Endometrium (tissue), 2 donors: ENCODE data around the gene CALML3.
"Not testable (repeated sequence)": the region's sequence is repeated elsewhere in the genome, so short reads cannot be mapped to it uniquely, and the experiment has no call there.

Experiments
- FAIRE-seq: peaks from 2 replicates; lab custom pipeline; 2012; peaks lifted over from hg19 to GRCh38; lab: Jason Lieb, UNC
- donor health status: control.
- donor health status: control.

Gene CALML3

DNA sequence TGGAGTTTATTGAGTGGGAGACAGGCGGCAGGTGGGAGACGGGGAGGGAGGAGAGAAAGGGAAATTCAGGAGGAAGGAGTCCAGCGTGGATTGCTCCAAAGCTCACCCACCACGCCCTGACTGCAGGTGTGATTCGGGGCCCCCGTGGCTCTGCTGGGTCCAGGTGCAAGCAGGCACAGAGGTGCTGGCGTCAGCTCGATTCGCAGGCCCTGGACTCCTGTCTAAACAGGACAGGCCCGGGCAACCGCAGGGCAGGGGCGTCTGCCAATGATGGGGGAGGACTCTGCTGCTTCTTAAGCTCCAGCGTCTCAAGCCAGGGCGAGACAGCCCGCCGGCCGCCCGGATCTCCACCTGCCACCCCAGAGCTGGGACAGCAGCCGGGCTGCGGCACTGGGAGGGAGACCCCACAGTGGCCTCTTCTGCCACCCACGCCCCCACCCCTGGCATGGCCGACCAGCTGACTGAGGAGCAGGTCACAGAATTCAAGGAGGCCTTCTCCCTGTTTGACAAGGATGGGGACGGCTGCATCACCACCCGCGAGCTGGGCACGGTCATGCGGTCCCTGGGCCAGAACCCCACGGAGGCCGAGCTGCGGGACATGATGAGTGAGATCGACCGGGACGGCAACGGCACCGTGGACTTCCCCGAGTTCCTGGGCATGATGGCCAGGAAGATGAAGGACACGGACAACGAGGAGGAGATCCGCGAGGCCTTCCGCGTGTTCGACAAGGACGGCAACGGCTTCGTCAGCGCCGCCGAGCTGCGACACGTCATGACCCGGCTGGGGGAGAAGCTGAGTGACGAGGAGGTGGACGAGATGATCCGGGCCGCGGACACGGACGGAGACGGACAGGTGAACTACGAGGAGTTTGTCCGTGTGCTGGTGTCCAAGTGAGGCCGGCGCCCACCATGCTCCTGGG lies at the start of gene CALML3:
CALML3 (plus strand) TSS at position 321 of the 920 bp plus-strand sequence; CDS start at position 446, 125 bp downstream.
- FAIRE-seq: no peak

DNA sequence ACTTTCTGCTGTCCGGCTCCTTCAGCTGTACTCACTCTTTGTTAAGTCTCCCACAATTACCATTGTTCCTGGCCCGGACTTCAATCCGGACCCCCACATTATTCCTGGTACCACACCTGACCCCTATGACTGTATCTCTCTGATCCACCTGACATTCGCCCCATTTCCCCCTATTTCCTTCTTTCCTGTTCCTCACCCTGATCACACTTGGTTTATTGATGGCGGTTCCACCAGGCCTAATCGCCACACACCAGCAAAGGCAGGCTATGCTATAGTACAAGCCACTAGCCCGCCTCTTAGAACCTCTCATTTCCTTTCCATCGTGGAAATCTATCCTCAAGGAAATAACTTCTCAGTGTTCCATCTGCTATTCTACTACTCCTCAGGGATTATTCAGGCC lies 49.7 kb upstream of the CALML3 start:
- FAIRE-seq: not testable (repeated sequence)

DNA sequence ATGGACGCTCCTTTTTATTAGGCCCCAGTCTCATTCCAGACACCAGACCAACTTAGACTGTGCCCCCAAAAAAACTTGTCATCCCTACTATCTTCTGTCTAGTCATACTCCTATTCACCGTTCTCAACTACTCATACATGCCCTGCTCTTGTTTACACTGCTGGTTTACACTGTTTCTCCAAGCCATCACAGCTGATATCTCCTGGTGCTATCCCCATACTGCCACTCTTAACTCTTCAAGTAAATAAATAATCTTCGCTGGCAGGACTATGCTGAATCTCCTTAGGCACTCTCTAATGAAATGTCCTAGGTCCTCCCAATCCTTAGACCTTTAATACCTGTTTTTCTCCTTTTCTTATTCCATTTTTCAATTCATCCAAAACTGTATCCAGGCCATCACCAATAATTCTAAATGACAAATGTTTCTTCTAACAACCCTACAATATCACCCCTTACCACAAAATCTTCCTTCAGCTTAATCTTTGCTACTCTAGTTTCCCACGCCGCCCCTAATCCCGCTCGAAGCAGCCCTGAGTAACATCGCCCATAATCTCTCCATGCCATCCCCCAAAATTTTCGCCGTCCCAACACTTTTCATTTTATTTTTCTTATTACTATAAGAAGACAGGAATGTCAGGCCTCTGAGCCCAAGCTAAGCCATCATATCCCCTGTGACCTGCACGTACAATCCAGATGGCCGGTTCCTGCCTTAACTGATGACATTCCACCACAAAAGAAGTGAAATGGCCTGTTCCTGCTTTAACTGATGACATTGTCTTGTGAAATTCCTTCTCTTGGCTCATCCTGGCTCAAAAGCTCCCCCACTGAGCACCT lies 48.6 kb upstream of the CALML3 start:
- not testable (repeated sequence) for FAIRE-seq

DNA sequence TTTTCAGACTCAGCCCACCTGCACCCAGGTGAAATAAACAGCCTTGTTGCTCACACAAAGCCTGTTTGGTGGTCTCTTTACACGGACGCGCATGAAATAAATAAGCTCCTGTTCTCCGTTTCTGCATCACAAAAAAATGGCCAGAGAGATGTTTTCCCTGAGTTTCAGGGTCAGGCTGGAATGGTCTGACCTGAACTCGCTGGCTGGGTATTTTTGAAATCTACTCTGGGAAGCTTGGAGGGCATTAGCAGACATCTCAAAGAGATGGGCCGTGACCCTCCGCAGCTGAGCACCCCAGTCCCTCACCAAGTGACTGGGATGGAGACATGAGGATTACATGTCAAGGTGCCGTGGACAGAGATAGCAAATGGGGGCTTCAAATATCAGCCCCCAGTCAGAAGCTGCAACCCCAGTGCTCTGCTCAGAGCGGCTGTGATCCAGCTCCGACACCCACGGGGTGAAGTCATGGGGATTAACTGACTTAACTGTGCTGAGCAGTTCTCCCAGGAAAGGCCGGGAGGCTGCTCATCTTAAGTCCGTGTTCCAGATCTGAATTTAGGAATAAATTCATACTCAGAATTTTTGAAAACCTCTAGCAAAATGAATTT lies 47.7 kb upstream of the CALML3 start:
- FAIRE-seq: no peak

DNA sequence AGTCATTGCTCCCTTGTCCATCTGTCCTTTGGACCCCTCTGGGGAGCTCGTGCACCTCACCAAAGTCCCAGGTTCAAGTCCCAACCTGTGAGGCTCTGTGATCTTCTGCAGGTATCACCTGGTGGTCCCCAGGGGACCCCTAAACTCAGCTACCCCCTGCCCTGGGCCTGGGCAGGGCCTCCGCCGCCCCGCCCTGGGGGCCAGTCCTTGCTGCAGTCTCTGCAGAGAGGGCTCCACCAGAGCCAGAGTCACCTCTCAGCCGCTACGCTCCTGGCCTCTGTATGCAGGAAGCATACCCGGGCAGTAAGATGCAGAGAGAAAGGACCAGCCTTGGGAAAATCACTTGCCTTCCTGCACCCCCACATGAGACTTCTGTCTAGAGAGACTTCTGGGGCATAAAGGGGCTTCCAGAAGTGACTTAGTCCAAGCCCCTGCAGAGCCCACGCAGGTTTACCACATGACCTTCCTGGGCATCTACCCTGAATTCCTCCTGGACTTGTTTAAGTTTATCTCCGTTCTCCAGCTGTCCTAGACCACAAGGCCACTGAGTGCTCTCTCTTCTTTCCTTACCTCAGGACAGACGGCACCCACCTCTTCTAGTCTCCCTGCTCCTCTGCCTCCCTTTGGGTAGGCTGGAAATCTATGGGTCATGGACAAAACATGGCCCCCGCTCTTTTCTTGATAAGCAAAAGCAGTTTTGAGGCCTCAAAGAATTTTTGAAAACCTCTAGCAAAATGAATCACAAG lies 46.6 kb upstream of the CALML3 start:
- FAIRE-seq: no peak

DNA sequence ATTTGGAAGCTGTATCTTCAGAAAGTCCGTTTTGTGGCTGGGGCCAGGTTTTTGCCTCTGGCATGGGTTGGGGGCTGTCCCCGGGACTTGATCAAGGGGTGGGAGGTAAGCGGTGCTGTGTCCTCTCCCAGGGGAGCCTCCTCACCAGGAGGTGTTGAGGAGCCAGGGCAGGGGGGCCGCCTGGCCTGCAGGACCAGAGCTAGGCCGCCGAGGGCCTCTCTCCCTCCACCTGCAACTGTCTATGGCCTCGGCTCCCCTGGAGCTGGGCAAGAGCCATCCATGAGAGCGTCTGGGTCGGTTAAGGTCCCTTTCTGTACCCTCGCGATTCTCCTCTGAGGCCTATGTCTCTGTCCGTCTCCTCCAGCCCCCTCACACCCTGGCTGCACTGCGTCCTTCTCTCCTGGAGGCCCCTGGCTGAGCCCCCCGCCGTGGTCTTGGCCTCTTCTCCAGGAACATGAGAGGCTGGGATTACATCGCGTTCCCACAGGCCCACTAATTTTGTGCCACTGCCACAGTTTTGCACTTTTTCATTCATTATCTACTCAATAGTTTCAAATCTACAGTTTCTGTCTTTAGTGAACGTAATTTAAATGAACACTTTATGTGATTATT lies 46.0 kb upstream of the CALML3 start:
- no peak for FAIRE-seq

DNA sequence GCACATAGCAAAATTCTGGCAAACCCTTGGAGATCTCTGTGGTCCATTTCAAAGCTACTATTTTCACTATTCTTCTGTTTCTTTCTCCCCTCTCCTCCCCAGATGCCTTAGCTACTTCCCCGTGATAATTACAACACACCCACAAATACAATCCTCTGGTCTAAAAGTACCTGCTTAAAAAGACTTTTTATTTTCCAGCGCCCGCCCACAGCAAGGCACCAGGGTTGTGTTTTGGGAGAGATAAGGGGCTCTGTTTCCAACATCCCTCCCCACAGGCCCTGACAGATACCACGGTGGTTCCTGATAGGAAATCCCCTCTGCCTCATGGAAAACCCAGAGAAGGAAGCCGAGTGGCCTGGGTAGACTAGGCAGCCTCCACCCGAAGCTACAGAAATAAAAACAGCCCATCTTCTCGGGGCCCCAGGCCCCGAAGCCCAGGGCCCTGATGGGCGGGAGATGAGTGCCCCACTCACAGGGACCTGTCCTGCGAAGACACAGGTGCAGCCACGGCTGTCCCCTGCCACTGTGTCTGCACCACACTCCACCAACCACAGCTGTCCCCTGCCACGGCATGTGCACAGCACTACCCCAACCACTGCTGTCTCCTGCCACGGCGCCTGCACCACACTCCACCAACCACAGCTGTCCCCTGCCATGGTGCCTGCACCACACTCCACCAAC lies 45.1 kb upstream of the CALML3 start:
- no peak for FAIRE-seq

DNA sequence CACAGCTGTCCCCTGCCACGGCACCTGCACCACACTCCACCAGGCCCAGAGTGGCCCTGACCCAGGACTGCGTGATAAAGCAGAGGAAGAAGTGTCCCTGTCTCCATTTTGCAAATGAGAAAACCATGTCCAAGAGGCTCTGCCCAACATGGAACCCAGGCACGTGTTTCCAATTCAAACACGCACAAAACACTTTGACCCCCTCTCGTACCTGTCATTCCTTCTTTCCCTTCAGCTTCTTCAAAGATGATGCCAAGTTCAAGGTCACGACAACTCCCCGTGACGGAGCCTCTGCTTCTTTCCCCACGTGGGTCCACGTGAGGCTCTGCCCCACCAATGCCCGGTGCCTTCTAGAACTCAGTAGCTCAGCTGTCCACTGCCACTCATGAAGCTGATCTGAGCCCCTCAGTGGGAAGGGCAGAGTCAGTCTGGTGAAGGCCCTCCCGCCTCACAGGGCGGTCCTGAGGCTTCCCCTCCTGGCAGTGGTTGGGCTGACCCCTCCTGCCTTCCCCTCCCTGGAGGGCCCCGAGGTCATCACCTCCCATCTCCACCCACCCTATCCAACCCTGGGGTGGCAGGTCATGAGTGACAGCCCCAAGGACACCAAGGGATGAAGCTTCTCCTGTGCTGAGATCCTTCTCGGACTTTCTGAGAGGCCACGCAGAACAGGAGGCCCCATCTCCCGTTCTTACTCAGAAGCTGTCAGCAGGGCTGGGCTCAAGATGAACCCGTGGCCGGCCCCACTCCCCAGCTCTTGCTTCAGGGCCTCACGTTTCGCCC lies 44.4 kb upstream of the CALML3 start:
- FAIRE-seq: no peak

DNA sequence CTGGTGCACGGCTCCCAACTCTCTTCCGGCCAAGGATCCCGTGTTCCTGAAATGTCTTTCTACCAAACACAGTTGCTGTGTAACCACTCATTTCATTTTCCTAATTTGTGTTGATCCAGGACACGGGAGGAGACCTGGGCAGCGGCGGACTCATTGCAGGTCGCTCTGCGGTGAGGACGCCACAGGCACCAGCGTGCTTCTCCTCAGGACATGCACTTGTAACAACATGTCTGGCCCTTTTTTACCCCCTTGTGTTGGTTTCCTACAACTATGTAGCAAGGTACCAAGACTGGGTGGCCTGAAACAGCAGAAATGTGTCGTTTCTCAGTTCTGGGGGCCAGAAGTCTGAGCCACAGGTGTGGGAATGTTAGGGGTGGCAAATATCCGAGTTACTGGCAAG lies 43.6 kb upstream of the CALML3 start:
- FAIRE-seq: no peak

DNA sequence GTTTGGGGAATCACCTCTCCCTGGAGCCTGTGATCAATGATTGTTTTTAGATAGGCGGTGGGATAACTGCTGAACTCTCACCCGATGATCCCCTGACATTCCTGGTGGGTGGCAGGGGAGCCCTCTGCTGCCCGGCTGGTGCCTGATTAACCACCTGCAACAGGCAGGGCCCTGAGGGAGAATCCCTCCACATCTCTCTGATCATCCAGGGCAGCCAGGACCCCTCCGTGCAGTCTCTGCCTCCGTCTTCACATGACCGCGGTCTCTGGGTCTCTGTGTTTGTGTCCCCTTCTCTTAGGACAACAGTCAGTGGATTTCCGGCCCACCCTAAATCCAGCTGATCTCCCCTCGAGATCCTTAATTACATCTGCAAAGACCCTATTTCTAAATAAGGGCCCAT lies 42.7 kb upstream of the CALML3 start:
- no peak for FAIRE-seq

DNA sequence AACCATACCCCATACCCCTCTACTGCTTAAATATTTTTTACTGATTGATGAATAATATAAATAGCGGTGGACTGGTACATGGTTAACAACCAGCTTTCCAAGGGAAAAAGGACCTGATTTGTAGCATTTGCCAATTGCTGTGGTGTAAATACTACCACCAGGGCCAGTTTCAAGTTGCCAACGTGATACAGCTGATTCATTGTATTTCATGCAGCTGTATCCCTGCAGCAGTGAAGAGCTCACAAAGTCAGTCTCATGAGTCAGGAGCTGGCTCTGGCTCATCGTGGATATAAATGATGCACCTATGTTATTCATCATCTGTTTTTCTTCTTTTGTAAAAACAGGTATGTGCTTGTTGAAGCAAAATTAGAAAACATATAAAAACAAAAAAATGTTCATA lies 40.6 kb upstream of the CALML3 start:
- FAIRE-seq: no peak

DNA sequence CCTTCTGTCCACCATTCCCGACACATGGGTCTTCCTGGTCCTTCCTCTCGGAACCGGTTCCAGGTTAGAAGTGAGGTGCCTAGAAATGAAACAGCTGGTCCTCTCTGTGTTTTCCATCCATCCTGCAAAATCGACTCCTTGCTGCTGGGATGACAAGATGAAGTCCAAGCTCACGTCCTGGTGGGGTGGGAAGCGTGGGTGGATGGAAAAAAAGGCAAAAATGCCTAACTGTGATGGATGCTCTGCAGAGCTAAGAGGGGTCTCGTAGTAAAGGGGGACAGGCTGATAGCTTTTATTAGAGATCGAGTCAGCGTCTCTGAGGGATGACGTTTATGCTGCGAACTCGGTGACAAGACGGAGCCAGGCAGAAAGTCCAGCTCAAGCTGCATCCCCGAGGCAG lies 39.5 kb upstream of the CALML3 start:
- FAIRE-seq: no peak

DNA sequence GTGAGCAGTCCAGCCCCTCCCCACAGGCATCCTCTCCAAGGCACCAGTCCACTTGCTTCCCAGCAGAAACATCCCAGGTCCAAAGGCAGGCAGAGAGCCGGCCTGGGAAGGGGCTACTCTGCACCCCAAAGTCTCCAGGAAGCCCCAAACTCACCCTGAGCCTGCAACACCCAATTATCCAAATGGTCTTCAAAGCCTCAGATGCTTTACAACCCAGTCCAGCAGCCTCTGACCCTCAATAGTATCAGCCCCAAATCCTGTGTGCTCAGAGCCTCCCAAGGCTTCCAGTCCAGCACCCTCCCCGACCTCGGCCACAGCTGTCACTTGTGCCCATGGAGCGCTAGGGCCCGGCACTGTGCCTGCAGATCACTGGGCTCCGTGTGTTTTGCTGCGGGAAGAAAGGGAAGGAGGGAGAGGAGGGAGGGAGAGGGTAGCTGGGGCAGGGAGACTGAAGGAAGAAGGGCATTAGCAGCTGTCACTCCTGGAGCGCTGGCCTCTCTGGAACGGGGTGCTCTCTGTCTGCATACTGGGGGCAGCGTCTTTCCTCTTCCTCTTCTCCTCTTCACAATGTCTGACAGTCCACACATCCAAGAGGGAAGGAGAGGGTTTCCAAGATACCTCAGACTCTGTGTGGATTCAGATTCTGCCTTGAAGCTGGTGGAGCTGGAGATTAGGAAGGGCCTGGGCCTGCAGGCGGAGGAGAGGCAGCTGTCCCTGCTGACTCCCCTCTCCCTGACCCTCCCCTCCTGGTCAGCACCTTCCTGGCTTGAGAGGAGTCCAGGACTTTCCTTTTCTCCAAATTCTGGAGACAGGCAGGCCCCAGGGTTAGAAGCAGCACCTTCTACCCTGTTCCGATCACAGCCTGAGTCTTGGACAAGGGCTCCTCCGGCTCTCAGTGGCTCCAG lies 38.6 kb upstream of the CALML3 start:
- no peak for FAIRE-seq

DNA sequence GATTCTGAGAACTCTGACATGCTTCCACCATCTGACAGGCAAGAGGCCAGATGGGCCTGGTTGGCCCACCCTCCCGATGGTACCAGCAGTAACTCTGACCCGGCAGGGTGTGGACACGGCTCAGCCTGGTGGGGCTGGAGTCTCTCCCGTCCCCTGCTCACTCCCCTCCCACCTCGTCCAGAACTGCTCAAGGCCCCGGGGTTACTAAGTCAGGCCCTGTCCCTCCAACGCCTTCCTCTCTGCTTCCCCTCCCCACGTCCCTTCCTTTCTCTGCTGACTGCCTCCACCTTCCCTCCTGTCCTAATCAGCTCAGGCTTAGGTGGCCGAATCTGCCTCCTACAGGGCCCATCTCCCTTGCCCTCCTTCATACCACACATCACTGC lies 37.9 kb upstream of the CALML3 start:
- FAIRE-seq: no peak

DNA sequence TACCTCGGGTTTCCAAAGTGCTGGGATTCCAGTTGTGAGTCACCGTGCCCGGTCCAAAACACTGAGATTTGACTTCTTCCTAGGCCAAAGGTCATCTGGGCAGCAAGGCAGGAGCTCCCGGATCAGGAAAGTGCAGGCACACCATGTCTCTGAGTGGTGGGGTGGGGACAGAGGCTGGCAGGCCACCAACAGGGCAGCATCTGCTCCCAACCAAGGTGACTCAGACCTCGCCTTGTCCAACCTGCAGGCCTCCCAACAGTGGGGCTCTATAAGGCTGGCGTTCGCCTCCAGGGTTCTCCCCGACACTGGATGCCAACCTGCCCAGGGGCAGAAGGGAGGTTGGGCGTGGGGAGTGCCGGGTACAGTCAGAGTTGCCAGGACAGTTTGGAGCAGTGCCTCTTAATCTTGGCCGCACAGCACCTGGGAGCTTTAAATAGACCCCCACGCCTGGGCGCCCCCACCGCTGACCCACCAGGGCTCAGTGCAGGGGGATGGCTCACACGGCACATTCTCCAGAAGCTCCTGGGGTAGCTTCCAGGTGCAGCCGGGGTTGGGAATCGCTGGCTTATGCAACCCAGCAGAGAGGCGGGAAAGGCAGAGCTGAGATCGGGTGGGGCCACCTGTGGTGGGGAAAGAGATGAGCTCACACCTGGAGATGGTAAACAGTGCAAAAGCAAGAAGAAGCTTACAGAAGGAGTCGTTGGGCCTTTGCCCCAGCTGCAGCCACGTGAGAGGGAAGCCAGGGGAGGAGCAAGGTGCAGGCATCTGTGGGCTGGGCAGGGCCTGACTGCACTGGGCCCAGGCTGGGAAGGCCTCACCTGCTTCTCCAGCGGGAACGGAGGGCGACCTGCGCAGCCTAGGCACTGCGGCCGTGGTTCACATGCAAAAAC lies 36.2 kb upstream of the CALML3 start:
- no peak for FAIRE-seq

DNA sequence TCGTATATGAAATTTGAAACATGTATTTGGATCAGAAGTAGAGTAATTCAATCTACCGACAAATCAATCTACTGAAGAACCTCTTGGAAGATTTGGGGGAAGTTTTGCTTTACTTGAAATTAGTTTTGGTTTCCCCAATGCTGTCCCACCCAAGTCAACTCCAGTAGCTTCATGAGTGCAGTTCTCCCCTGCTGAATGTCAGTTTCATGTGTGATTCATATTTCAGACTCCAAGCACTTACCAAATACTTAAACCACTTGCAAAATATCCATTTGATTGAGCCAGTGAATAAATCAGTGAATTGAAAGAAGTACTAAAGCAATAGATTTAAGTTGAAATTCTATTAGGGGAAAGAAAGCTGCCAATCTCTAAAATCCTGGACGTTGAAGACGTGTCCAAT lies 34.7 kb upstream of the CALML3 start:
- no peak for FAIRE-seq

DNA sequence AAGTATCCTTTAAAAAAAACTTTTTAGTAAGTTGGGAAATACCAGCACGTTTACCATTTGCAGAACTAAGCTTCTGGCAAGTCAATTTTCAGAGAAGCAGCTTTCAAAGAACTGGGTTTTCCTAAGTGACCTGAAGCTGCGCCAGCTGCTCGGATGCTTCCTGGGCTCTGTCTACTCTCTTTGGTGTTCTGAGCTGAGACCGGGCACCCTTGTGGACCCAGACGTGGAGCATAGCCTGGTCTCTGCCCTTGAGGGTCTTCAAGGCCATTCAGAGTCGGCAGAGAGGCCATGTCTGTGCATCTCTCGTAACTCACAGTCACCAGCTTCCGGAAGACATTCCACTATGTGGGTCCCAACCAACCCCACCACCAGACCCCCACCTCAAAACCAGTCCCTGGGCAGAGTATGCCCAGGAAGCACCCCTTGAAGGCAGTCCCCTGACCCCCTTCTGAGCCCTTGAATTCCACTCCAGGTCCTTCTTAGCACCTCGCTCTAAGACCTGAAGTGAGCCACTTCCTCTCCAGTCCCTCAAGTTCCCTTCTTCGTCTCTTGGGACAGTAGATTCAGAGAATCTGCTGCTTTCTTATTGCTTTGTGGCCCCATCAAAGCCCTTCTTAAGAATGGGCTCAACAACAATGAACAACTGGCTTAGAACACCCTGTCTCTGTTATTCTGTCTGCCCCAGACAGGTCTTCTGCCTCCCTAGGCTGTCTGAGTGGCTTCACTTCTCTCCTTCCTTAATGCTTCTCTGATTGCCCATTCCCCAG lies 33.9 kb upstream of the CALML3 start:
- no peak for FAIRE-seq
